Stomach (tissue), 9 donors: ENCODE results near the gene RAB3B. TPM values are rescaled to one million over a fixed set of nuclear protein-coding genes. Genes with fewer than 3 reads are reported as not detected.

Experiments used
- DNase-seq, 2 donors: peaks; one replicate each; pipeline versions ENCODE4 v3.0.0 to v3.0.0-alpha.2; 2013 to 2019
- H3K27ac ChIP-seq, 5 donors: fragments of 200-600 bp in 4 of 5; sonication (generic) in 4 of 5; one replicate each; pipeline ENCODE4 v1.5.1; 2013 to 2019; ENCODE audit warnings: mild to moderate bottlenecking in 1 of 5, moderate library complexity in 1 of 5
- H3K27me3 ChIP-seq, 3 donors: fragments of 200-600 bp; sonication (generic); one replicate each; pipeline ENCODE4 v1.5.1; 2017 to 2019; ENCODE audit warnings: mixed run types in 1 of 3
- H3K36me3 ChIP-seq, 4 donors: fragments of 200-600 bp; sonication (generic); 1 replicate in 3 of 4; 2 replicates in 1 of 4; pipeline ENCODE4 v1.5.1; 2016 to 2019
- H3K4me1 ChIP-seq, 4 donors: fragments of 200-600 bp; sonication (generic); one replicate each; pipeline ENCODE4 v1.5.1; 2016 to 2019
- H3K4me3 ChIP-seq, 4 donors: fragments of 200-600 bp; sonication (generic) in 3 of 4; one replicate each; pipeline ENCODE4 v1.5.1; 2016 to 2019; ENCODE audit warnings: mild to moderate bottlenecking in 1 of 4
- H3K9me3 ChIP-seq, 4 donors: fragments of 200-600 bp; sonication (generic); one replicate each; pipeline ENCODE4 v1.5.1; 2016 to 2019
- EP300 ChIP-seq: sonication (generic); formaldehyde crosslinking; IDR thresholded peaks from one replicate; pipeline ENCODE4 v1.6.1; 2017; ENCODE audit warnings: antibody characterized with exemption
- POLR2A ChIP-seq, 4 donors: fragments of 450-650 bp; IDR thresholded peaks; one replicate each; pipeline ENCODE4 v1.6.1; 2016; ENCODE audit warnings: antibody characterized with exemption in 4 of 4, control low read depth in 2 of 4, mild to moderate bottlenecking in 1 of 4, moderate library complexity in 1 of 4
- POLR2AphosphoS5 ChIP-seq, 3 donors: sonication (generic); formaldehyde crosslinking; IDR thresholded peaks; one replicate each; pipeline ENCODE4 v1.6.1; 2016; ENCODE audit warnings: antibody characterized with exemption in 3 of 3
- WGBS, 5 donors: extraction: QIAGEN DNeasy Blood & Tissue Kit in 3 of 5; methylation state at CpG; one replicate each; pipeline versions ENCODE4 v1.1.5 to v1.1.7; 2013 to 2018; 5-methylcytosine and 5-hydroxymethylcytosine counted together
- intact Hi-C: fragments of 100-400 bp; cut with DNase I; formaldehyde crosslinking; loops from one replicate; pipeline ENCODE4 v1.15.1; 2023; ENCODE audit warnings: low total_unique reads
- polyA plus RNA-seq, 3 donors: library from polyadenylated mRNA; stranded (reverse); fragments of 200-250 nt; gene quantifications; one replicate each; pipeline ENCODE4 v1.2.3, GENCODE V29; 2013
- total RNA-seq, 5 donors: library from RNA; depleted of rRNA; stranded (reverse); fragments of >200 nt; gene quantifications; one replicate each; pipeline versions ENCODE4 v1.1.0 to v1.2.3, GENCODE V29; 2014 to 2016
- TF ChIP-seq, protein P1 (sequence below), 7 experiments: fragments of 450-650 bp in 4 of 7; fragments of 200-600 bp in 3 of 7; sonication (generic) in 3 of 7; IDR thresholded peaks; one replicate each; pipeline ENCODE4 v1.5.1; 2016 to 2019; ENCODE audit warnings: antibody characterized with exemption in 7 of 7, control low read depth in 2 of 7, mild to moderate bottlenecking in 1 of 7
- donor health status: healthy with polysubstance abuse.
- donor health status: Bipolar disorder and iron deficiency.
- donor health status: healthy.

RAB3B gene
- total and polyA plus RNA-seq, 8 donors, result under 0.01 to 2.2 (median 0.14) TPM; not detected in 1

DNA sequence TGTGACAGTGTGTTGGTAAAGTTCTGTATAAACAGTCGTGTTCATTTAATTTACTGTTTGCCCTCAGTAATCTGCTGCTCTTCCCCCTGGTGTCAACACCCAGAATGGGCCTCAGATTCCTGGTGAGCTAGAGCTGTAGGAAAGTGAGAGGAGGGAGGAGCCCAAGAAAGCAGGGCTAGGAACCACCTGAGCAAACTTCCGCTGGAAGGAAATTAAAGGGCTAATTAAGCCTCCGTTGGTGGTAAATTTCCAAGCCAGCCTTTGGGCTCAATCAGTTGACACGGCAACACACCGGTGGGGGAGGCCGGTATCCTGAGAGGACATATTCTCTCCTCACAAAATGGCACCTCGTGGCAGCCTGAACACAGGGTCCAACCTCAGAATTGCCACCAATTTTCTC lies 32.9 kb downstream of the RAB3B start:
- no peak overlapping the region for H3K4me3 ChIP-seq
- 46 to 66% (median 48%) methylated on average over 7 of the region's 7 CpGs for WGBS, 5 donors
- H3K4me1 ChIP-seq, result no peaks in the 10 kb centered on the region
- DNase-seq, result peak in 1 of 2 donors; percentile 42
- no peak overlapping the region for H3K27ac ChIP-seq
- TF ChIP-seq POLR2A (IDR thresholded peaks at IDR 0.05) (no peak), POLR2AphosphoS5 (IDR thresholded peaks at IDR 0.05) (no peak), EP300 (no peak)
- TF ChIP-seq, protein P1, sequence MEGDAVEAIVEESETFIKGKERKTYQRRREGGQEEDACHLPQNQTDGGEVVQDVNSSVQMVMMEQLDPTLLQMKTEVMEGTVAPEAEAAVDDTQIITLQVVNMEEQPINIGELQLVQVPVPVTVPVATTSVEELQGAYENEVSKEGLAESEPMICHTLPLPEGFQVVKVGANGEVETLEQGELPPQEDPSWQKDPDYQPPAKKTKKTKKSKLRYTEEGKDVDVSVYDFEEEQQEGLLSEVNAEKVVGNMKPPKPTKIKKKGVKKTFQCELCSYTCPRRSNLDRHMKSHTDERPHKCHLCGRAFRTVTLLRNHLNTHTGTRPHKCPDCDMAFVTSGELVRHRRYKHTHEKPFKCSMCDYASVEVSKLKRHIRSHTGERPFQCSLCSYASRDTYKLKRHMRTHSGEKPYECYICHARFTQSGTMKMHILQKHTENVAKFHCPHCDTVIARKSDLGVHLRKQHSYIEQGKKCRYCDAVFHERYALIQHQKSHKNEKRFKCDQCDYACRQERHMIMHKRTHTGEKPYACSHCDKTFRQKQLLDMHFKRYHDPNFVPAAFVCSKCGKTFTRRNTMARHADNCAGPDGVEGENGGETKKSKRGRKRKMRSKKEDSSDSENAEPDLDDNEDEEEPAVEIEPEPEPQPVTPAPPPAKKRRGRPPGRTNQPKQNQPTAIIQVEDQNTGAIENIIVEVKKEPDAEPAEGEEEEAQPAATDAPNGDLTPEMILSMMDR (IDR thresholded peaks at IDR 0.05), result no peak
- no peaks in the 10 kb centered on the region for H3K36me3 ChIP-seq
- H3K9me3 ChIP-seq, result no peaks in the 10 kb centered on the region
- H3K27me3 ChIP-seq, result peaks cover 0 to 21% (median 8%) of the 10 kb centered on the region in 3 donors
- intact Hi-C loops, result no loop called here

DNA sequence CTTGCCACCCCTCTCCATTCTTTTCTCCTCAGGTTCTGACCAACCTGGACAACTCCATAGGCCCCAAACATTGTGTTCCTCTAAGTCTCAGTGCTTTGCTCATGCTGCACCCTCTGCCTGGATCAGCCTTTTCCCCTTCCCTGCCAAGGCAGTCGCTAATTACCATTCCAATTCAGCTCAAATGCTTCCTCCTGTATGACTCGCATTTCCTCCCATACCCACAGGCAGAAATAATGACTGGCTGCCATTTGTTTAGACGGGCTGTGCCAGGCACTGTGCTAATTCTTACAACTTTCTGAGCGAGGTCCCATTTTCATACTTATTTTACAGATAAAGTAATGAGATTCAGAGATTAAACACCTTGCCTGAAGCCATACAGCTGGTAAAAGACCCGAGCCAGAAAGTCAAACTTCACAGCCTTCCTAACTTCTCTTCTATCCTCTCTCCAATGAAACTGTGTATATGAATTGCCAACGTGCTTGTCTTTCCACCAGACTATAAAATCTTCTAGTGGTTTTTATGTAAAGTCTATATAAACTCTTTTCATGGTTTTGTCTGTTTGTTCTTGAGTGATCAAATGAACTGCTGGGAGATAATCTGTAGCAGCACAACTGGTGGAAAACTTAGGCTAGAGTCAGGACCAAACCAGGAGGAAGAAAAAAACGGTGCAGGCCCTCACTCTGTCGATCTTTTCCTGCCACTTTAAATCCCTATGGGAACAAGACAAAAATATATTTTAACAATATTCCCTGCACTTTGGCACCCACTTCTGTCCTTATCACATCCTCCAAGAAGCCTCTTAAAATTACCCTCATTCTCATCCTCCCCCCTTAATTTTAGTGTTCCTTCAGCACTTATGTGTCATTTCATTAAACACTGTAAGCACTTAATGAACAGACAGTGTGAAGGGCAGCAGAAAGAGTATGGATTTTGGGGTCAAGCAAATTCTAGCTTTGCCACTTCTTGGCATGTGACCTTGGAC lies 33.7 kb downstream of the RAB3B start:
- intact Hi-C loops, result no loop called here
- Histone ChIP-seq H3K4me3 (no peak overlapping the region), H3K36me3 (no peaks in the 10 kb centered on the region), H3K27ac (no peak overlapping the region), H3K9me3 (no peaks in the 10 kb centered on the region), H3K27me3 (peaks cover 0 to 19% (median 8%) of the 10 kb centered on the region in 3 donors), H3K4me1 (no peaks in the 10 kb centered on the region)
- no peak for DNase-seq
- no peak for TF ChIP-seq EP300
- no peak for TF ChIP-seq POLR2AphosphoS5 (IDR thresholded peaks at IDR 0.05)
- TF ChIP-seq POLR2A (IDR thresholded peaks at IDR 0.05), result no peak
- TF ChIP-seq, protein P1 (IDR thresholded peaks at IDR 0.05), result no peak
- WGBS, 5 donors, result 36 to 48% (median 42%) methylated on average over 8 of the region's 8 CpGs

DNA sequence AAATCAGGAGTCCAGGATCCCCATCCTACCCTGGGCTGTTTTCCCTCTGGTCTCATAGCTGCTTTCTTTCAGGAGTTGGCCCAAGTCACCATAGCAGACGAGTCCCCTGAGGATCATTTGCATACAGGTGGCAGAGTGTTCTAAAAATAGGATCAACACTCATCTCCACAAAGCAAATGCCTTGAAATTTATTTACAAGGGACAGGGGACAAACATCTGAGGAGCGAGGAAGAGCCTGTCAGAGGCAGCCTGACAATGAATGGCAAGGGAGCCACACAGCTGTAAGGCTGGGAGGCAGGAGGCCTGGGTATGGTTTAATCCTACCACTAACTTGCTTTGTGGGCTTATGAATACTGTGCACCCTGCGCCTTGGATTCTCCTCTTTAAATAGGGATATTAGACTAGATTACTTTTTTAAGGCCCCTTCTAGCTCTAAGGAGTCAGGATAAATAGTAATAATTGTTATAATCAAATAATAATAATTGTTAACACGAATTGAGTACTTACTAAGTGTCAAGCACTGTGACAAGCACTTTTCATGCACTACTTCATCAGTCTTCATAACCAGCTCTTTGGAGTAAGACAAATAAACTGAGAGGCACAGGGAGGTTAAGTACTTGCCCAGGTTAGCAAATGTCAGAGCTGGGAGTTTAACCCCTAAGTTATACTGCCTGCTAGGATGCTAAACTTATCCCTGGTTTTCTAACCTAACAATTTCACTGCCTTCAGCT lies 34.5 kb downstream of the RAB3B start:
- no peak for DNase-seq
- no peaks in the 10 kb centered on the region for H3K9me3 ChIP-seq
- intact Hi-C loops, result no loop called here
- no peak overlapping the region for H3K4me3 ChIP-seq
- TF ChIP-seq POLR2AphosphoS5 (IDR thresholded peaks at IDR 0.05) (no peak), POLR2A (IDR thresholded peaks at IDR 0.05) (no peak), EP300 (no peak)
- TF ChIP-seq, protein P1 (IDR thresholded peaks at IDR 0.05), result no peak
- H3K27me3 ChIP-seq, result peaks cover 0 to 17% (median 8%) of the 10 kb centered on the region in 3 donors
- H3K36me3 ChIP-seq, result no peaks in the 10 kb centered on the region
- H3K4me1 ChIP-seq, result no peaks in the 10 kb centered on the region
- no peak overlapping the region for H3K27ac ChIP-seq
- WGBS, 5 donors, result 64 to 74% (median 72%) methylated on average over 4 of the region's 4 CpGs

DNA sequence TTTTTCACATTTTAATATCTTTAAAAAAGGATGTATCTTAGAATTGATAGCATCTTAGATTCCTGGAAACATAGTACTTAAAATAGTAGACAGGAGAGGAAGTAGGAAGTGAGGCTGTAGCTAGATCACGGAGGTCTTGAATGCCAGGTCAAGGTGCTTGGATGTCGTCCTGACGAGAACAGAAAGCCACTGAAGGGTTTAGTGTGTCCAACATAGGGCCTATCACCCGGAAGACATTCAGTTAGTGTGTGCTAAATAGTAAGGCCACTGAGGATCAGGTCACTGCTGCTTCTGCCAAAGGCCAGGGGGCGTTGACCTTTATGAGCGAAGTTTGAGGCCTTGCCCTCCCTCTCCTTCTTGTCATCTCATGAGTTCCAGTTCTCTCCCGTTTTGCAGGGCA lies 35.7 kb downstream of the RAB3B start:
- 76 to 92% (median 88%) methylated on average over 7 of the region's 7 CpGs for whole genome bisulfite sequencing, 5 donors
- no peak for DNase-seq
- intact Hi-C loops, result no loop called here

More for the DNA sequence above, 35.7 kb downstream of the RAB3B start:
- Histone ChIP-seq H3K27ac (no peak overlapping the region), H3K36me3 (no peaks in the 10 kb centered on the region), H3K4me3 (no peak overlapping the region), H3K4me1 (no peaks in the 10 kb centered on the region), H3K27me3 (peaks cover 0 to 8% (median 0%) of the 10 kb centered on the region in 3 donors), H3K9me3 (peaks cover 0 to 6% (median 3%) of the 10 kb centered on the region in 4 donors)
- TF ChIP-seq POLR2AphosphoS5 (IDR thresholded peaks at IDR 0.05) (no peak), EP300 (no peak), POLR2A (IDR thresholded peaks at IDR 0.05) (no peak)
- TF ChIP-seq, protein P1 (IDR thresholded peaks at IDR 0.05), result no peak
